KOPT-K1 (cell line): ENCODE measurements around the gene TMEM221.

Source experiments
- H3K27ac ChIP-seq: fragments of 200-600 bp; sonication (generic); 2 replicates; pipeline ENCODE4 v1.5.1; 2016; ENCODE audit warnings: antibody characterized with exemption, mild to moderate bottlenecking, low read depth, low read length; ENCODE audit not compliant: poor library complexity, severe bottlenecking
- H3K36me3 ChIP-seq: fragments of 200-600 bp; sonication (generic); 2 replicates; pipeline ENCODE4 v1.5.1; 2017; ENCODE audit warnings: antibody characterized with exemption, mild to moderate bottlenecking, low read length, moderate library complexity; ENCODE audit not compliant: insufficient read depth
- H3K9me3 ChIP-seq: fragments of 200-600 bp; sonication (generic); 2 replicates; pipeline ENCODE4 v1.5.1; 2017; ENCODE audit warnings: antibody characterized with exemption, low read length, mild to moderate bottlenecking; ENCODE audit not compliant: insufficient read depth, poor library complexity, severe bottlenecking

Gene TMEM221

DNA sequence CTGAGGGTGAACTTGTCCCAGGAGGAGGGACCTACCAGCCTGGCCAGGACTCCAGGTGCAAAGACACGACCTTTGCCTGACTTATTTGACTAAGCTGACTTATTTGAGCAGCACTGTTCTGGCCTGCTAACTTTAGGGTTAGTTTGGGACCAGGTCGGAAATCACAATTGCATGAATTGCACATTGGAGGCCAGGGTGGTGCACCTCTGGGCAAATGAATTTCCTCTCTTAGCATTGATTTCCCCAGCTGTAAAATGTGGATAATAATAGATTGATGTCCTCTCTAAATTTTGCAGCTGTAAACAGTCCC is 41.6 kb downstream of the TMEM221 start:
- peaks cover 16% of the 10 kb centered on the region for H3K36me3 ChIP-seq
- no peaks in the 10 kb centered on the region for H3K9me3 ChIP-seq
- H3K27ac ChIP-seq: peak overlapping the region; percentile 85

DNA sequence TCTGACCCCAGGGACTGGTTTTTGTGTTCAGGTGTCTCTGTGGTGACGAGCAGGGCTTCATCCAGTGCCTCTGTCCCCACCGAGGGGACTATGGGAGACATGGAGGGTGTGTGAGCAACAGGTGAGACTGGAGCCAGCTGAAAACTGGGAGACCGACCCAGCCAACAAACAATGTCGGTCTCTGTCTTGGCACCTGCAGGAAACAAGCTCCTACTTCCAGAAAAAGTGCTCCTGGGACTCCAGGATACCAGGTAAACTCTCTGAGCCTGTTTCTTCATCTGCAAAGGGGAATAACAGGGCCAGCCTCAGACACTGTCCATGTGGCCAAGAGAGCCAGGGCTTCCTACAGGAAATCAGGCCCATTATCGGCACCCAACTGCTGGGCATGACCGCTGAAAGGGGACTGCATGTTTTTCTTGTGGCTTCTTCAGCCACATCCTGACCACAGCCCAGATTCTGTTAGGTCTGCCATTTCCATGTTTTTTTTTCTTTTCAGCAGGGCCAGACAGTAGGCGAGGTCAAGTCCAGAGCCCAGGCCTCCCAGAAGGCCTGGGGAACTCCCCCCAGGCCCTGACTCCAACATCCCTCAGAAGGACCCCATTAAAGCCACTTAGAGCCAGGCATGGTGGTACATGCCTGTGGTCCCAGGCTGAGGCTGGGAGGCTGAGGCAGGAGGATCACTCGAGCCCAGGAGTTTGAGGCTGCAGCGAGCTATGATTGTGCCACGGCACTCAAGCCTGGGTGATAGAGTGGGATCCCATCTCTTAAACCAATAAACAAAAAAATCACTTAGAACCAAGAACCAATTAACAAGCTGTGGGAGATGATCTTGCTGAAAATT is 42.2 kb downstream of the TMEM221 start:
- Histone ChIP-seq H3K36me3 (peaks cover 18% of the 10 kb centered on the region), H3K9me3 (no peaks in the 10 kb centered on the region), H3K27ac (peak overlapping the region; percentile 85)

DNA sequence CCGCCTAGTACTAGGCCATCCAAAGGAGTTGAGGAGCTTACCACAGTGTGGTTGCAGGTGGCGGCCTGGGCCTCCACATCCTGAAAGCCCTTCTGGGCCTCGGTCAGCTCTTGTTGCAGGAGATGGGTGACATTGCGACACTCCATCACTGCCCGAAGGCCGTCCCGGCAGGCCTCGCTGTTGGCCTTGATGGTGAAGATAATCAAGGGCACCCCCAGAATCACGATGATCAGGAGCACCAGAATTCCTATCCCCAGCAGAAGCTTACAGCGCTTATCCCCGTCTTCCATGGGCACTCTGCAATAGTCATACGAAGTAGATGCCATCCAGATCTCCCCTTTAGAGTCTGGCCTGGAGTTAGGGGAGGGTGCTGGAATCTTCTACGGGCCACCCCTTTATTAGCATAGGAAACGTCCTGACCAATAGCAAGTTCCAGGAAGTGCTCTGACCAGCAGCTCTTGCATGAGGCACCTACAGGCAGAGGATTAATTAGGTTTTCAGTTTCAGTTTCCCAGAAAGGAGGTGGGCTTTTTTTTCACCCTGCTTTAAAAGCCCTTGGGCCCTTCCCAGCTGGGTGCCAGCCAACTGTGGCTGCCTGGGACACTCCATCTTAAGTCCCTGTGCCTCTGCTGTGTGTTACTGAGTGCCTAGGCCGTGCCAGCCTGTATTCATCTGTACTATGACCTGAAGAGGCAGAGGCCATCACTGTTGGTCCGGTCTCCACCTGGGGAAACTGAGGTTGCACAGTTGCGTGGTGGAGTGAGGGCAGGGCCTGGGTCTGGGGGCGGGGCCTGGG is 43.0 kb downstream of the TMEM221 start, which contains the start of gene BST2:
Gene BST2 (minus strand): TSS at position 381 of the 796 bp plus-strand sequence. CDS start 55 bp downstream, at position 326.
- H3K9me3 ChIP-seq: no peaks in the 10 kb centered on the region
- H3K36me3 ChIP-seq: peaks cover 23% of the 10 kb centered on the region
- H3K27ac ChIP-seq: peak within 1 kb of the TSS; percentile 85

DNA sequence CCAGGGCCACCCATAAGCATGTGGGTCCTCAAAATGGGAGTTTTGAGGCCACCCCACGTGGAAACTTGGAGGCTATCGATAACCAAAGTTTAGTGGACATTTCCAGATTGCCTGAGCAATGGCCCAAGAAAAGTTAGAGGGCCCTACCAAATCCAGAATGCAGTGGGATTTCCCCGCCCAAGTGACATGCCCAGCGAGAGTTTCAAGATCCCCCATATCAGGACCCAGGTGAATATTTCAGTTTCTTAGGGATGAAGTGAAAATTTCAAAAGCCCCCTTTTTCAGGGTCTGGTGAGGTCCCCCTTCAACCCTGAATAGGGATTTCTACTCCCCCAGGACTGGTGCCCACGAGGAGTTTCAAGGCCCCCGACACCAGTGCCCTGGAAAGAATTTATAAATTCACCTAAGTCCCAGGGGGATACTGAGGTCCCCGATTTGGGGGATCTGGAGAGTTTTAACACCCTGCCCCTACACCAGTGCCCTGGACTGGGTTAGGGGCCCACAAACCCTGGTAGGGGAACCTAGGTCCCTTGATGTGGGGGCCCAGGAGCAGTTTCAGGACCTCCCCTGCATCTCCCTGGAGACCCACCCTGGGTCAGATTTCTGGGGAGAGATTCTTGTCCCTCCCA is 43.7 kb downstream of the TMEM221 start:
- peak overlapping the region; percentile 85 for H3K27ac ChIP-seq
- H3K36me3 ChIP-seq: peaks cover 30% of the 10 kb centered on the region
- H3K9me3 ChIP-seq: no peaks in the 10 kb centered on the region

DNA sequence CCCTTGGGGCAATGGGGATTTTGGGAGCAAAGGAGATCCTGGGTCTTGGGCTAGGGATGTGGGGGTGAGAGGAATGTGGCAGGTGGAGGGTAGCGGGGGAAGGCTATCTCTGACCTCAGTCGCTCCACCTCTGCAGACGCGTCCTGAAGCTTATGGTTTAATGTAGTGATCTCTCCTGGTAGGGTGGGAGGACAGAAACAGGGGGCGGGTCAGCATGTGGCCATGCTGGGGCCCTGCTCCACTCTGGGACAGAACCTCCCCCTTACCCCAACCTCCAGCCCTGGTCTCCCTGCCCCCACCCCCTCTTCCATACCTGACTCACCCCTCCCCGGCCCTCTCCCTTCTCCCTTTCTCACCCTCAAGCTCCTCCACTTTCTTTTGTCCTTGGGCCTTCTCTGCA is 44.5 kb downstream of the TMEM221 start:
- Histone ChIP-seq H3K27ac (peak overlapping the region; percentile 85), H3K36me3 (peaks cover 32% of the 10 kb centered on the region), H3K9me3 (no peaks in the 10 kb centered on the region)

DNA sequence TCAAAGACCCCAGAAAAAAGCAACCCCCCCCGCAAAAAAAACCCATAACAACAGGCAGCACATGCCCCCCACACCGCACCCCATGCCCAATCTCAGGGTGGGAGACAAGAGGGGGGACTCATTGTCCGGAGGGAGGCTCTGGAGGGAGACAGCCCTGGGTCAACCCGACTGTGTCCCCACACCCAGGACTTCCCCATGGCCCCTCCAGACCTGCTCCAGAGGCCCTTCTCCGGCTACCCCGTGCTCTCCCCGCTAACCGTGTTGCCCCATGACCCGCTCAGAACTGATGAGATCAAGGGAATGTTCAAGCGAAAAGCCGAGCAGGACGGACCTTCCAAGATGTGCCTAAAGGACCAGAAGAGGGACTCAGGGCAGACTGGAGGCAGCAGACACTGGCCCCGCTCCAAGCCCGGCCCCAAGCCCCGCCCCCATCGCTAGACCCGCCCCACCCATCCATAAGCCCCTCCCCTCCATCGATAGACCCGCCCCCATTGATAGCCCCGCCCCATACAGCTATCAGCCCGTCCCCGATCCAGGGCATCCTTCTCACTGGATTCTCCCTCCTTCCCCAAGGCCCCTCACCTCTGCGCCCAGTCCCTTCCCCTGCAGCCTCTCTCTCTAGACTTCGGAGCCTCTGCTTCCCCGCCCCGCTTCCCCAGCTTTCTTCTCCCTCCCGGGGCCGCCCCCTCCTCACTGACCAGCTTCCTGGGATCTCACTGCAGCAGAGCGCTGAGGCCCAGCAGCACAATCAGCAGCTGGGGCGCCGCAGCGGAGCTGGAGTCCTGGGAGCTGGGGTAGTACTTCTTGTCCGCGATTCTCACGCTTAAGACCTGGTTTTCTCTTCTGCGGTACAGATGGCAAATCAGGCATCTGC is 45.2 kb downstream of the TMEM221 start:
- H3K36me3 ChIP-seq: peaks cover 32% of the 10 kb centered on the region
- H3K27ac ChIP-seq: no peak overlapping the region
- H3K9me3 ChIP-seq: no peaks in the 10 kb centered on the region

DNA sequence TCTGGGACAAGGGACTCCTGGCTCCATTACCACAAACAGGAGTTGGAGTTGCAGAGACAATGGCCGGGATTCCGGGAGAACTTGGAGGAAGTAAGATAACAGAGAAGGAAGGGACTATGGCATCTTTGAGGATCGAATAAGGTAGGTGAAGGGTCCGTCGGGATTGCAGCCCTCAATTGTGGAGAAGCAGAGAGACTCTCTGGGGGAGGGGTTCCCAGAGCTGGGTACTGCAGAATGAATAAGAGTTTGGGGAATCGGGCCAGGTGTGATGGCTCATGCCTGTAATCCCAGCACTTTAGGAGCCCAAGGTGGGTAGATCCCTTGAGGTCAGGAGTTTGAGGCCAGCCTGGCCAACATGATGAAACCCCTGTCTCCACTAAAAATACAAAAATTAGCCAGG is 46.8 kb downstream of the TMEM221 start:
- no peak overlapping the region for H3K27ac ChIP-seq
- H3K9me3 ChIP-seq: no peaks in the 10 kb centered on the region
- peaks cover 41% of the 10 kb centered on the region for H3K36me3 ChIP-seq

DNA sequence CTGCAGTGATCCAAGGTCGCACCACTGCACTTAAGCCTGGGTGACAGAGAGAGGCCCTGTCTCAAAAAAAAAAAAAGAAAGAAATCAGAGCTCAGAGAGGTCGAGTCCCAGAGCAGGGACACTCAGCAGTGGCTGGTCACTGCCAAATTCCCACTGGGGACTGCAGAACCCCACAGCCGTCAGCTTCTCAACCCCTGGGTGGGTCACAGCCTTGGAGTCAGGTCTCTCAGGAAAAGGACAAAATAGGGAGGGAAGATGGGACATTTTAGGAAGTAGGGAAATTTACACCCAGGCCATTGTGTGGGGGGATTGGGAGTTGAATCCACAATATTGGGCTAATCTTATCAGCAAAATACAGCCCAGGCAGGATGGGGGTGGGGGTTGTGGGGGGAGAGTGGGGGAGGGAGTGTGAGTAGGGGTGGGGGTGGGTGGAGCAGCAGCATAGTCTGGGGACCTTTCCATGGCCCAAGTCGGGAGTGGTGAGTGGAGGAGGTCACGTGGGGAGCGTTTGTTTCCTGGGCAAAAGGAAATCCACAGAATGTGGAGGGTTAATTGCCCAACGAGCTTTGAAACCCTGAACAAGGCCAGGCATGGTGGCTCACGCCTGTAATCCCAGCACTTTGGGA is 49.5 kb downstream of the TMEM221 start:
- H3K36me3 ChIP-seq: peaks cover 41% of the 10 kb centered on the region
- no peak overlapping the region for H3K27ac ChIP-seq

DNA sequence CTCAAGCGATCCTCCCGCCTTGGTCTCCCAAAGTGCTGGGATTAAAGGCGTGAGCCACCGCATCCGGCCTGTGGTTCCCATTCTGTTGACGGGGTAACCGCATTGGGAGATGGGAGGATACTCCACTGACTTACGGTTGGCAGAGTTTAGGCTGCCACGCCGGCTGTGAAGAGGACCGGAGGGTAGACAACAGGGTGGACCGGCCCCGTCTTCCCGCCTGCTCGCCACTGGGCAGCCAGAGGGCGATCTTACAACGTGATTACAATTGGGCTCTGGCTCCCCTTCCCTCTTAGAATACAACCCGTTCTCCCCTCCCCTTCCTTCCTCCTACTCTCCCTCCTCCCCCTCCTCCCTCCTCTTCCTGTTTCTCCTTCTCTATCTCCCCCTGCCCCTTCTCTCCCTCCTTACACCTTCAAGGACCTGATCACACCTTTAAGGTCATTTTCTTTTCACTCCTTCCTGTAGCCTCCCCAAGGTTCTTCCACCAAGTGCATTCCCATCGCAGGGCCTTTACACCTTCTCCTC is 53.5 kb downstream of the TMEM221 start:
- Histone ChIP-seq H3K9me3 (no peaks in the 10 kb centered on the region), H3K36me3 (peaks cover 14% of the 10 kb centered on the region), H3K27ac (peak overlapping the region; percentile 34)

More for the DNA sequence above, 49.5 kb downstream of the TMEM221 start:
- H3K9me3 ChIP-seq: no peaks in the 10 kb centered on the region

DNA sequence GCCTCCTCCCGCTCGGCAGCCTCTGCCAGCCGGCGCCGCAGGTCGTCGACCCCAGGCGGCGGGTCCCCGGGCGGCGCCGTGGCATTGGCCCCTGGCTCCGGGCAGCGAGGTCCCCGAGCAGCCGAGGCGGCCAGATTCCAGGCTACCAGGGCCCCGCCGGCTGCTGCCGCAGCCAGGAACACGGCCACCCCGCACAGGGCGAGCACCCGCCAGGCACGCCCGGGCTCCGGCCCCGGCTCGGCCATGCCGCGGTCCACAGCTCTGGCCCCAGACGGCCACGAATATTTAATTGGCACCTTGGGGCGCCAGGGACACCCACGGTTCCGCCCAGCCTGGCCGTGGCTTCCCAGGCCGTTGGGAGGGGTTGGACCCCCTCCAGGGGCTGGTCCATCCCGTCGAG is 54.6 kb downstream of the TMEM221 start, which contains the start of gene CCDC194:
Gene CCDC194 (minus strand): TSS at position 283 of the 400 bp plus-strand sequence. CDS start 38 bp downstream, at position 245.
- peaks cover 10% of the 10 kb centered on the region for H3K9me3 ChIP-seq
- H3K27ac ChIP-seq: peak within 1 kb of the TSS; percentile 34
- H3K36me3 ChIP-seq: peaks cover 10% of the 10 kb centered on the region; the same call in 1 of the 2 replicates

DNA sequence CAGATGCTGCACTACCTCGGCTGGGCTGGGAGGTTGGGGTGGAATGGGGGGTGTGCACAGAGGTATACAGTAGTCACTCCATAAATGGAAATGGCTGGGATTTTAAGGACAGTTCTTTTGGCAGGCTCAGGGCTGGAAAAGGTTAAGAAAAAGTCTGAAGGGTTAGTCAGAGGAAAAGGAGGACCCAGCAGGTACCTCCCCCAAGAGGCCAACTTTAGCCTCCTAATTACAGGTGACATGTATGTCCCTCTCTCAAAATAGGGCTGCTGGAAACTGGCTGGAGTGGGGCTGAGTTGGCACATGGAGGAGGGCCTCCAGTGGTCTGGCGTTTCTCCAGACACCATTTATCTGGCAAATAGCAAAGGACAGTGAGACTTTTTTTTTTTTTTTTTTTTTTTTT is 55.5 kb downstream of the TMEM221 start:
- peaks cover 10% of the 10 kb centered on the region; the same call in 1 of the 2 replicates for H3K36me3 ChIP-seq
- peaks cover 12% of the 10 kb centered on the region for H3K9me3 ChIP-seq

DNA sequence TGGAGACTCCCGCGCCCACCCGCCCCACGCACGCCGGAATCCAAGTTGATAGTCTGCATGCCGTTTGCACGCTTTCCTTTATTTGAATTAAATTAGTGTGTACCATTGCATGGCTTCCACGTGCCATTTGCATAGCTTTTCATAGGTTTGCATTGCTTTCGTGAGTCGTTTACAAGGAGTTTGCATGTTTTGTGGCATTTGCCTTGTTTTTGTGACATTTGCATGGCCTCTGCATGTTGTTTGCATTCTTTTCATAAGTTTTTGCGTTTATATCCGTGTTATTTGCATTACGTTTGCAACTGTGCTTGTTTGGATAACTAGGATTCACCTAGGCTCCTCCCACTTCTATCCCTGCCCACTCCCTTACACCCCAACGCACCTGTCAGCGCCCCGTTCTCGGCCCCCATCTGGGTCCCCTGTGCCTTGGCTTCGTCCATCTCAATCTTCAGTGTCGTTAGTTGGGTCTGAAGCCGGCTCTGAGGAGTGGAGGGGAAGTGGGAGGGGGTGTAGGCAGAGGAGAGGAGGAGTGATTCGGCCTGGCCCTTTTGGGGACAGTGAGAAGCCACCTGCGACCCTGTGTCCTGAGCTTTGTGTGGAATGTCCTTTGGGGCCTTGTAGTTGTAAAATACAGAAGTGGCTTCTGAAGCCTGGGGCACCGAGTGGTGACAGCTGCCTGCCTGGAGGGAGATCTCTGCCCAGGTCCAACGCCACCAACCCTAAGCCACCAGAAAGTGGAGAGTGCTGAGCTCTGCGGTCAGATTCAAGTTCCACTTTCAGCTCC is 56.9 kb downstream of the TMEM221 start:
- no peaks in the 10 kb centered on the region for H3K36me3 ChIP-seq
- peaks cover 12% of the 10 kb centered on the region for H3K9me3 ChIP-seq
- H3K27ac ChIP-seq: peak overlapping the region; percentile 8

More for the DNA sequence above, 55.5 kb downstream of the TMEM221 start:
- no peak overlapping the region for H3K27ac ChIP-seq

DNA sequence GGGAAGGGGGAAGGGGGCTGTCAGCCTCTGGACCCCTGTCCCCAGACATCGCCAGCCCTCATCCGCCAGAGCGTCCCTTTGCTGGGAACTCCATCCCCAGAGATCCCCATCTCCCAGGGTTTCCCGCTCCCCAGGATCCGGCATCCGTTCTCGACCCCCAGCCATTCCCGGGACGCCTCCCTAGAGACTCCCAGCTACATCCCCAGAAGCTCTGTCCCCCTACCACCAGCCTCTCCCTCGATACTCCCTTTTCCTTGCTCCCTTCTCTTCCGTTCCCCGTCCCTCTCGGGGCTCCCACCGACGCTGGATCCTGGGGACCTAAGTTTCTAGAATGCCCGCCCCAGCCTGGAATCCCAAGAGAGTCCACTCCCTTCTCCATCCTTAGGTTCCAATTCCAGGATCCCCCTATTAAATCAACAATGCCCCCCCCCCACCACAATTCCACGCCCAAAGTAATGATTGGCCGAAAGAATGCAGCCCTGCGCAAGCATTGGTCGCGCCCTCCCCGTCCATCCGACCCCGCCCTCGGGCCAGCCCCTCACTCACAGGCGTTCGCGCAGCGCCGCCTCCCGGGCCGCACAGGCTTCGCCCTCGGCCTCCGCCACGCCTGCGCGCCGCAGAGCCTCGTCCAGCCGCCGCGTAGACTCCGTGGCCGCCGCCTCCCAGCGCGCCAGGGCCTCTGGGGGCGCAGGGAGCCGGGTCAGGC is 57.6 kb downstream of the TMEM221 start:
- Histone ChIP-seq H3K9me3 (peaks cover 12% of the 10 kb centered on the region), H3K27ac (no peak overlapping the region), H3K36me3 (no peaks in the 10 kb centered on the region)
